GM12873 (cell line): Measurements from ENCODE around the gene NFYC.

Experiments
- TF ChIP-seq, protein P1 (sequence below): IDR thresholded peaks from 2 replicates; pipeline ENCODE4 v1.5.1; 2012; ENCODE audit warnings: low read depth, mild to moderate bottlenecking, moderate library complexity, low read length, control low read depth; ENCODE audit not compliant: insufficient read depth; ENCODE audit errors: missing control alignments

Gene NFYC

DNA sequence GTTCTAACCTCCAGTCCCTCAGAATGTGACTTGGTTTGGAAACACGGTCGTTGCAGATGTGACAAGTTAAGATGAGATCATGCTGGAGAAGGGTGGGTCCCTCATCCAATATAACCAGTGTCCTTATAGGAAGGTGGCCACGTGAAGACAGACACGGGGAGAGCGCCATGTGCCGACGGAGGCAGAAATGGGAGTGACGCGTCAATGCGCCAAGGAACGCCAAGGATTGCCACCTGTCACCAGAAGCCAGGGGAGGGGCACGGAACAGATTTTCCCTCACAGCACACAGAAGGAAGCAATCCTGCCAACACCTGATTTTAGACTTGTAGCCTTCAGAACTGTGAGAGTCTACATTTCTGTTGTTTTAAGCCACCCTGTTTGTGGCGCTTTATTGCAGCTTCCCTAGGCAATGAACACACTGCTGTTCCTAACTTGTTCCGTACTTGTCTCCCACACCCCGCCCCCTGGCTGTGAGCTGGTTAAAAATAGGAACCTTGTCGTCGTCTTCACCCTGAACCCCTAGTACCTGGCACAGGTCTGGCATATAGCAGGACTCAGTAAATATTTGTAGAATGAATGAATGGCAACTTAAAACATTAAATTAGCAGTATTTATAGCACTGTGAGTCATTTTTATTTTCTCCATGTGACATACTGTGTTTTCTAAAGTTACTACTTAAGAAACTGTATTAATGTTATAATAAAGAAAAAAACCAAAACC lies 40.2 kb upstream of the NFYC start:
- TF ChIP-seq, protein P1, sequence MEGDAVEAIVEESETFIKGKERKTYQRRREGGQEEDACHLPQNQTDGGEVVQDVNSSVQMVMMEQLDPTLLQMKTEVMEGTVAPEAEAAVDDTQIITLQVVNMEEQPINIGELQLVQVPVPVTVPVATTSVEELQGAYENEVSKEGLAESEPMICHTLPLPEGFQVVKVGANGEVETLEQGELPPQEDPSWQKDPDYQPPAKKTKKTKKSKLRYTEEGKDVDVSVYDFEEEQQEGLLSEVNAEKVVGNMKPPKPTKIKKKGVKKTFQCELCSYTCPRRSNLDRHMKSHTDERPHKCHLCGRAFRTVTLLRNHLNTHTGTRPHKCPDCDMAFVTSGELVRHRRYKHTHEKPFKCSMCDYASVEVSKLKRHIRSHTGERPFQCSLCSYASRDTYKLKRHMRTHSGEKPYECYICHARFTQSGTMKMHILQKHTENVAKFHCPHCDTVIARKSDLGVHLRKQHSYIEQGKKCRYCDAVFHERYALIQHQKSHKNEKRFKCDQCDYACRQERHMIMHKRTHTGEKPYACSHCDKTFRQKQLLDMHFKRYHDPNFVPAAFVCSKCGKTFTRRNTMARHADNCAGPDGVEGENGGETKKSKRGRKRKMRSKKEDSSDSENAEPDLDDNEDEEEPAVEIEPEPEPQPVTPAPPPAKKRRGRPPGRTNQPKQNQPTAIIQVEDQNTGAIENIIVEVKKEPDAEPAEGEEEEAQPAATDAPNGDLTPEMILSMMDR: no peak

DNA sequence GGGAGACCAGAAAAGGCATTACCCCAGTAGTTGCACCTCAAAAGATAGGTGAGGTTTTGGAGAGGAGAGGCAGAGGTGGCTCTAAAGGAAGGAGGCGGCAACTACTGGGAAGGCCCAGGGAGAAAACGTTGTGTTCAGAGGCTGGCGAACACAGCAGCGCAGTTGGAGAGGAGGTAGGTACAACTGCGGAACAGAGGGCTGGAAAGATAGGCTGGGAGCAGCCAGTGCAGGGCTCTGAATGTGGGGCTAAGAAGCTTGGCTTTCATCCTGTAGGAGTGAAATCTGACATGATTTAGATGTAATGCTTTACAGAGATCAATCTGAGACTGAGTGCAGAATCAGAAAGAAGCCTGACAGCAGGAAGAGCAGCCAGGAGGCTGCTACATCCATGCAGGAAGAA lies 39.0 kb upstream of the NFYC start:
- TF ChIP-seq, protein P1: no peak

DNA sequence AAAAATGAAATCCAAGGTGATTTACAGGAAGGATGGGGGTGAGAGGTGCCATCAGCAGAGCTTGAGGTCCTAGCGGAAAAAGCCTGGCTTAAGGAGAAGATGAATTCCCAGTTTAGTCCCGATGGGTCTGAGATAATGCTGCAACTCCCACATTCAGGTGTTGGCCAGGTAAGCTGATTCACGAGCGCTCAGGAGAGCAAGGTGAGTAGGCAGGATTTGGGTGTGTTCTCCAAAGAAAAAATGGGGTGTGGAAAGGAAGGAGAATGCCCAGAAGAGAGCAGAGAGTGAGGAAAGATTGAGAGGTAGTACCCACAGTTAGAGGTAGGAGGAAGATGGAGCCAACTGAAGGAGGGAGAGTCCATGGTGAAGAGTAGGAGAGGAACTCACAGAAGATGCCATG lies 38.5 kb upstream of the NFYC start:
- TF ChIP-seq, protein P1: no peak

DNA sequence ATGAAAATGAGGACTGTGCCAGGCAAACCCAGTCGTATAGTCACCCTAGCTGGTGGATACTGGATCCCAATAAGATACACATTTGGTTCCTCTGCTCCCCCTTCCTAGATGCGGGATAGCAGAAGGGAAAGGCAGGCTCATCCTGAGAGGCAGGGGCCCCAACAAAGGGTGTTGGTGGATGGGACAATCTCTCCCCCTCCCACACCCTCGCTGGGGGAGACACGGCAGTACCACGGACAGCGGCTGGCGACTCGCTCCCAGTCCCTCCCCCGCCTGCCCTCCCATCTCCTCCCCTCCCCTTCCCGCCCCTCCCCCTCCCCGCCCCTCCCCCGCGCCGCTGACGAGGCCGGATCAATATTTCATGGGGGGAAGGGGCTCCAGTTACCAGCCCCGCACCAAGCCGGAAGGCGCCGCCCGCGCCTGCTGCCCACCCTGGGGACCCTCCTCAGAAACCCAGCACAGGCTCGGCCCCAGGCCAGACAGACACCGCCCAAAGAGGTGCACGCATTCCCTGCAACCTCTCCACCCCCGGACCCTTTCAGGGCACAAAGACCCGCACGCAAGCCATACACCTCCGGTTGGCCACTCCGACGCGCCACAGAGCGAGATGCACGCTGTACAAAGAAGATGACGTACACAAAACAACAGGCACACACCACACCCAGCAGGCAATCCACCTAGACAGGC lies 37.5 kb upstream of the NFYC start:
- TF ChIP-seq, protein P1: no peak

DNA sequence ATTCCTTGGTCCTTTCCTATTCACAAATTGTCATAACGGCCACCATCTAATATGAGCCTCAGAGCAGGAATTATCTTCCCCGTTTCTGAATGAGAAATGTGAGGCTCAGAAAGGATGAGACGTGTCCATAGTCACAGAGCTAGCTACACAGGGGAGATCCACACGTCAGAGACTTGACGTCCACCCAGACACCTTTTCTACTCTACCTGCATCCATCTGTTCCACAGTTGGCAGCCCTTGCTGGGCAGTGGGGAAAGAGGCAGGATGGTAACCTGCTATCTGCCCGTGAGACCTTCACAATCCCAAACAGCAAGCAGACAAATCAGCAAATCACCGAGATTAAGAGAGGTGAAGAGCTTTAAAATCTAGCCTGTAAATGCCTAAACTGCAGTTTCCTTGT lies 34.5 kb upstream of the NFYC start:
- TF ChIP-seq, protein P1: no peak

DNA sequence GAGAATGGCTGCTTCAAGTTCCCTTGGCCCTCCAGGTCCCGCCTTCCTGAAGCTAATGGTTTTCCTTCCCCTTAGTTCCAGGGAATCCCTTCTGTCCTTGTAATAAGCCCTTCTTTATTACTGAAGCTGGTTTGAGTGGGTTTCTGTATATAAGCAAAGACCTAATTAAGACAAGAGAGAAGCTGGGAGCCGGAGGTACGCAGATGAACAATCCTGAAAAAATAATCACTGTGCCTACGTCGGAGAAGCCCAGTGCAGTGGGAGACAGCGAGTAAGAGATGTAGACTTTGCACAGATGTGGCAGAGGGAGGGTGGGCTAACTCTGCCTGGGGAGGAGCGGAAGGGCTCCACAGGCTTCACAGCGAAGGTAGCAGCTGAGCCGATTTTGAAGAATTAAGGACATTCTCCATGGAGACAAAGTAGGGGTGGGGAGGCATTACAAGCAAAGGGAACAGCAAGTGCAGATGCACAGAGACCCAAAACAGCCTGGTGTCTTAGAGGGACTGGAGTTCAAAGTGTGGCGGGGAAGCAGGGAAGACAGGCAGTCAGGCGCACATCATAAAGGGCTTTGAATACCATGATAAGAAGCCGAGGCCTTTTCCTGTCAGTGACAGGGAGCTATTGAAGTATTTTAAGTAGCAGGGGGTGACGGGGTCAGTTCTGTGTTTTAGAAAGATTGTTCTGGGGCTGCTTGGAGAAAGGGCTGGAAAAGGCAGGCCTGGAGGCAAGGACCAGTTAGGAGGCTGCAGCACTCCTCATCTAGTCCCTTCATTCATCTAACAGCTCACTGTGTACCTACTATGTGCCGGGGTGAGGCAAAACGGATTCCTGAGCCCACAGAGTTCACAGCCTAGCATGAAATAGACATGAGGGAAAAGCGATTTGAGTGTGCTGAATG lies 32.5 kb upstream of the NFYC start:
- TF ChIP-seq, protein P1: no peak

DNA sequence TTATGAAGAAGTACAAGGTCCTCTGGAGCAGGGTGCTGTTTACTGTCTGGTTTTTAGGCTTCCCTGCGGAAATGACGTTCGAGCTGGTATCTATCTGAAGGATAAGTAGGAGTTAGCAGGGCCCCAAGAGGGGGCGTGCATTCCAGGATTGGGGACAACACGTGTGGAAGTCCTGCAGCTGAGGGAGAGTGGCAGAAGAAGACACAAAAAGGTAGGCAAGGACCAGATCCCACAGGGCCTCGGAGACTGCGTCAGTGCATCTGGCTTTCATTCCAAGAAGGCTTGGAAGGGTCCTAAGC lies 31.9 kb upstream of the NFYC start:
- TF ChIP-seq, protein P1: no peak
